GM19438 (cell line): Measurements from ENCODE around the gene XPO6.

Experiments used
- ATAC-seq: cut with Tn5 transposase; IDR thresholded peaks from one replicate; pipeline ENCODE4 v1.9.1; 2021; ENCODE audit warnings: low read depth; ENCODE audit not compliant: unreplicated experiment

The XPO6 gene

GRCh38 chr16:28069971-28070794, 141.6 kb downstream of the XPO6 start:
- no peak for ATAC-seq

DNA sequence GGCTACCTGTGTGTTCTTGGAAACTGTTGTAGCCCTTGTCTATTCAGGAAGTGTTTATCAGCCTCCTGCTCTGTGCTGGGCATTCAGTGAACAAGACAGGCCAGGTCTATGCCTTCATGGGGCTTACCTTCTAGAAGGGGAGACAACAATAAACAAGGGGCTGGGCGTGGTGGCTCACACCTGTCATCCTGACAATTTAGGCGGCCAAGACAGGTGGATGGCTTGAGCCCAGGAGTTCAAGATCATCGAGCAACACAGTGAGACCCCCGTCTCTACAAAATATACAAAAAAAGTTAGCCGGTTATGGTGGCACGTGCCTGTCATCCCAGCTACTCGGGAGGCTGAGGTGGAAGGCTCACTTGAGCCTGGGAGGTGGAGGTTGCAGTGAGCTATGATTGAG, 142.8 kb downstream of the XPO6 start:
- no peak for ATAC-seq

DNA sequence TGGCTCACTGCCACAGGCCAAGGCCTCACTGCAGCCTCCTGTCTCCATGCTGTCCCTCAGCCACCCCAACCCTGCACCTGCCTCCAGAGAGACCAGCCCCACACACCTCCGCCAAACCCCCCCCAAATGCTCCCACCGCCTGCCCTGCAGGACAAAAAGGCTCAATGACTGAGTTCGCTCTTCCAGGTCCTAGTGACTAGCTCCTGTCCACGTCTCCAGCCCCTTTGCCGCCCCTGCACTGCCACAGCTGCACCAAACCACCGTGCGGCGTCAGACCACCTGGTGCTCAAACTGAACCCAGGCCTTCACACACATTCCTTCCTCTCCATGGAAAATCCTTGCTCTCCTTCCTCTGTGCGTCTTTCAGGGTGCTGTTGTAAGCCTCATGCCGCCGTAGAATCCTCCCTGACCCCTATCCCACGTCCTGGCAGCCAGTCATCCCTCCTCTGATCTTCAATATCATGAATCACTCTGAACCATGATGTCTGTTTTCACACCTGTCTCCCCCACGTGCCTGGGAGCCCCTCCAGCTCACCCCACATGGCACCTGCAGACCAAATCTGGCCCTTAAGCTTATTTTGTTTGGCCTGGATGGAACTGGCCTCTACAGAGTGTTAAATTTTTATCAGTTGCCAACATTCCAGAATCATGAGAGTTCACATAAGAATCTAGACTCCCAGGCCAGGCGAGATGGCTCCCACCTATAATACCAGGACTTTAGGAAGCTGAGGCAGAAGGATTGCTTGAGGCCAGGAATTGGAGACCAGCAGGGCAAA, 144.0 kb downstream of the XPO6 start:
- no peak for ATAC-seq

DNA sequence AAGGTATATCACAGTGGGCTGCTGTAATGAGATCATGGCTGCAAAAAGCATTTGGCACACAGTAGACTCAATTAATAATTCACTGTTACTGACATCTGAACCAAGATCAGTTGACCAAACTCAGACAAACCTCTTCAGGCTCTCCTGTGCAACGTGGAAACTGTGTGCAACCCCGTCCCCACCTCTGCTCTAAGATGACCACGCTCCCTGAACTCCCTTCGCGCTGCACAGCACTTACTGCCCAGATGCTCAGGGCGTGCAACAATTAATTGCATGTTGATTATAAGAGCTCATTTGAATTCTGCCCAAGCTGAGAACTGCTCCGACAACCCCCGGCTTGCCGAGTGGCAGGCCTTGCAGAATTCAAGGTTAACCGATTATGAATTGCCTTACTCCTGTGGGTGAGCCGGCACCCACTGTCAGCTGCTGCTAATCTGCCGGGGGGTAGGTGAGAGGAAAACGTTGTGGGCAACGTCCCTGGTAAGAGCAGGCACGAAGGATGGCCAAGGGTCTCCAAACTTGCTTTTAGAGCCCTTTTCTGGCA, 147.0 kb downstream of the XPO6 start:
- no peak for ATAC-seq

GRCh38 chr16:28064150-28064549, 147.6 kb downstream of the XPO6 start:
- ATAC-seq: no peak

- ATAC-seq: no peak
Measured at GRCh38 chr16:28063591-28064061, 148.1 kb downstream of the XPO6 start, which contains the start of gene GSG1L. Gene GSG1L (minus strand): TSS chr16:28063714. CDS start chr16:28063424, 290 bp downstream.

DNA sequence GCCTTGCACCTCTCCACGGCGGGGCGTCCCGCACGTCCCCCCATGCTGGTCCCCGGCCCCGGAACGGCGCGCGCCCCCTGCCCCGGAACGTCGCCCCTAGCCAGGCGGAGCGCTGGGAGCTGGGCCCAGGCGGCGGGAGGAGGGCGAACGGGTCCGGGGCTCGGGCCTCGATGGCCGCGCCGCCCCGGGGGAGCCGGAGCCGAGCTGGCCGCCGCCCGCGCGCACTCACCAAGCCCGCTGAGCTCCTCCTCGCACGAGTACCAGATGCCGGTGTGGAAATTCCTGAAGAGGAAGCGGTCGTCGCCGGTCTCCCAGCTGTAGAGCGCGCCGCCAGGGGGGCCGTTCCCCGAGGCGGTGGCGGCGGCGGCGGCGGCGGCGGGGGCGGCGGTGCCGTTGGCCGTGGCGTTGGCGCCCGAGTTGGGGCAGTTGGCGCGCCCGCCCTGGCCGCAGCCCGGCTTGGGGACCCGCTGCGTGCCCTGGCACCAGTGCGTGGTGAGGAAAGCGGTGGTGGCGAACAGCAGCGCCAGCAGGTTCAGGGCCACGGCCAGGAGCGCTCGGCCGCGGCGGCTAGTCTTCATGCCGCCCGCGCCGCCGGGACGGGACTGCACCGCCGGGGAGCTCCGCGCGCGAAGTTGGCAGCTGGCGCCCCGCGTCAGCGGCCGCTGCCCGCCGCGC, 148.8 kb downstream of the XPO6 start:
- ATAC-seq: no peak

GRCh38 chr16:28062261-28062846, 149.4 kb downstream of the XPO6 start:
- ATAC-seq: no peak

GRCh38 chr16:28061352-28062101, 150.2 kb downstream of the XPO6 start:
- ATAC-seq: no peak

- no peak for ATAC-seq
Measured at GRCh38 chr16:28059841-28060575, 151.8 kb downstream of the XPO6 start.

DNA sequence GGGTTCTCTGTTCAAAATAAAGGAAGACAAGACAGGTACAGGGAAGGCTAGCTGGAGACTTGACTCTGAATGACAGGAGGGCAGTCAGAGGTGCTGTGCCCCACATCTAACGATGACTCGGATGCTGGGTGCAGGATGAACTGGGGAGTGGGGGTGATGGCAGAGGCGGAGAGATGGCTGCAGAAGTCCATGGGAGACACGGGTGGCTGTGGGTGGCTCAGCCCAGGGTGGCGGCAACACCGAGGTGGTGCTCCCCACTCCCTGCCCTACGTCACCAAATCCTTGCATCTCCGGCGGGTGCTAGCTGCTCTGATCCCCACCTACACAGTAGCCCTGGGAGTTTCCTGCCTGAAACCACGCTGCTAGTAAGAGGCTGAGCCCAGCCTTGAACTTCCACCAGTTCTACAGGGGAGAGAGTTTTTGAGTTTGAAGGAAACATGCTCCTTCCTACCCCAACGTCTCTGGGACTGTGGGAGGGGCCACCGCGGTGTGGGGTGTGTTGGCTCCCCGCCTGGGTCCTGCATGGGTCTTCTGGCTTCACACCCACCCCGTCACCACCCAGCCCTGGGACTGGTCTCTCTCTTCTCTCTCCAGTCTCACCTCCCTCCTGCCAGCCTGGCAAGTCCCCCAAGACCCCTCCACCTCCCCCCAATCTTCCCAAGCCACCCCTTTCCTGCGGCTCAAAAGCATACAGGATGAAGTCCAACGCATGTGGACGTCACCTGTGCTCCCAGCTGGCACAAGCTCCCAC, 152.8 kb downstream of the XPO6 start:
- no peak for ATAC-seq

- no peak for ATAC-seq
Measured at GRCh38 chr16:28057949-28058348, 153.8 kb downstream of the XPO6 start.

DNA sequence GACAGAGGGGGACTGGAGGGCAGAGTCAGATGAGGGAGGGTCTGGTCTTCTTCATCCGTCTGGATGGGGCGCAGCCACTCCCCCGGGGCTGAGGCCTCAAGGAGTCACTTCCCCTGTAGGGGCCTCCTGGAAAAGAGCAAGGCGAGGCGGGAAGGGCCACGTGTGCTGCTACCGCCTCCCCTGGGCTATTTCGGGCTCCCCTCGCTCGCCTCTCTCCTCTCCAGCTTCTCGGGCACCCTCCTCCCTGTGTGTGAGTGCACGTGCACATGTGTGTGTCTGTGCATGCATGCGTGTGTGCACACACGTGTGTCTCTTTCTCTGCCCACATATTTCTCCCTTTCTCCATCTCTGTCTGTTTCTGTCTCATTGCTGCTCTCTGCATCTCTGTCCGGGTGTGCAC, 158.3 kb downstream of the XPO6 start:
- ATAC-seq: no peak

GRCh38 chr16:28052274-28053128, 159.3 kb downstream of the XPO6 start:
- no peak for ATAC-seq

GRCh38 chr16:28051486-28051885, 160.3 kb downstream of the XPO6 start:
- ATAC-seq: no peak
